GM18520 (cell line): ENCODE results near the gene WDCP.
"Not testable (repeated sequence)": the region's sequence is repeated elsewhere in the genome, so short reads cannot be mapped to it uniquely, and the experiment has no call there.

ENCODE experiments used
- ATAC-seq: cut with Tn5 transposase; IDR thresholded peaks from one replicate; pipeline ENCODE4 v1.9.1; 2021; ENCODE audit not compliant: unreplicated experiment

Gene WDCP

GRCh38 chr2:24022975-24023575, 24.1 kb downstream of the WDCP start:
- no peak for ATAC-seq

- ATAC-seq, result no peak
Measured at GRCh38 chr2:24022324-24022974, 24.7 kb downstream of the WDCP start.

- no peak for ATAC-seq
Measured at GRCh38 chr2:24021122-24021998, 25.8 kb downstream of the WDCP start.

GRCh38 chr2:24020244-24020643, 26.9 kb downstream of the WDCP start:
- no peak for ATAC-seq

- no peak for ATAC-seq
Measured at GRCh38 chr2:24019729-24020128, 27.5 kb downstream of the WDCP start.

GRCh38 chr2:24018241-24018640, 28.9 kb downstream of the WDCP start:
- no peak for ATAC-seq

- ATAC-seq, result no peak
Measured at GRCh38 chr2:24017711-24018110, 29.5 kb downstream of the WDCP start.

GRCh38 chr2:24016853-24017703, 30.1 kb downstream of the WDCP start:
- no peak for ATAC-seq

GRCh38 chr2:24016376-24016761, 30.8 kb downstream of the WDCP start:
- ATAC-seq, result no peak

- ATAC-seq, result no peak
Measured at GRCh38 chr2:24015562-24016375, 31.4 kb downstream of the WDCP start.

- not testable (repeated sequence) for ATAC-seq
Measured at GRCh38 chr2:24014902-24015301, 32.3 kb downstream of the WDCP start.

GRCh38 chr2:24012521-24013188, 34.5 kb downstream of the WDCP start:
- ATAC-seq, result no peak

GRCh38 chr2:24011250-24012104, 35.7 kb downstream of the WDCP start:
- no peak for ATAC-seq

GRCh38 chr2:24010477-24011249, 36.5 kb downstream of the WDCP start:
- ATAC-seq, result no peak

GRCh38 chr2:24009680-24010476, 37.3 kb downstream of the WDCP start, which contains the start of gene MFSD2B:
Gene MFSD2B, plus strand, starts transcription at chr2:24010085. Its CDS starts 12 bp downstream, at chr2:24010097.
- ATAC-seq, result no peak

GRCh38 chr2:24009367-24009679, 37.9 kb downstream of the WDCP start:
- no peak for ATAC-seq

- no peak for ATAC-seq
Measured at GRCh38 chr2:24008672-24009366, 38.4 kb downstream of the WDCP start.
